Caki2 (cell line): ENCODE results near the gene C1QTNF12. TPM values are rescaled to one million over a fixed set of nuclear protein-coding genes. Genes with fewer than 3 reads are reported as not detected.

Source experiments
- DNase-seq: peaks from one replicate; pipeline ENCODE4 v3.0.0-alpha.2; 2015; ENCODE audit warnings: low read depth
- in situ Hi-C: cut with HindIII; loops from 2 replicates; pipeline ENCODE4 v1.10.0; 2016; ENCODE audit warnings: low sequenced_read_pairs, low pct_unique_long_range_greater_than_20kb, mixed read lengths
- total RNA-seq: library from RNA; depleted of rRNA; stranded (reverse); fragments of >200 nt; shearing (Covaris generic); gene quantifications from 2 replicates; pipeline ENCODE4 v1.2.3, GENCODE V29; 2014; ENCODE audit warnings: low replicate concordance

Gene C1QTNF12
- total RNA-seq, 1 experiment from 2014 or later: not detected

DNA sequence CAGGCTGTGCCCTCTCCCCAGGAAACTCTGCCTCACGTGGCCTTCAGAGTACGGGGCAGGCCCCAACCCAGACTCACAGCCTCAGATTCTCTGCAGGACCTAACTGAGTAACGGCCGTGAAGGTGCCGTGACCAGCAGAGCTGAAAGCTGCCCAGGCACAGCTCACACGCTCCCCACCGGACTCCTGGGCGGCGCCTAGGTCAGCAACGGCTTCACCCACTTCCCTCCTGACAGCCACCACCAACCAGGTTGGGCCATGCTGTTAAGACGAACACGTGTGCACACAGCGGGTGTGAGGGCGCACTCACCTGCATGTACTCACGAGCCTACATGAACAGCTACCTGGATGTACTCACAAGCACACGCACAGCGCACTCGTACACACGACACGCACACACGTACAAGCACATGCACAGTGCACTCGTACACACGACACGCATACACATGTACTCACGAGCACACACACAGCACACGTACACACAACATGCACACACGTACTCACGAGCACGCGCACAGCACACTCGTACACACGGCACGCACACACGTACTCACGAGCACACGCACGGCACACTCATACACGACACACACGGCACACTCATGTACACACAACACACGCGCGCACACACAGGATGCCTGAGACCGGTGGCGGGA lies 23.8 kb downstream of the C1QTNF12 start:
- DNase-seq: no peak
- in situ Hi-C loops: no loop called here

DNA sequence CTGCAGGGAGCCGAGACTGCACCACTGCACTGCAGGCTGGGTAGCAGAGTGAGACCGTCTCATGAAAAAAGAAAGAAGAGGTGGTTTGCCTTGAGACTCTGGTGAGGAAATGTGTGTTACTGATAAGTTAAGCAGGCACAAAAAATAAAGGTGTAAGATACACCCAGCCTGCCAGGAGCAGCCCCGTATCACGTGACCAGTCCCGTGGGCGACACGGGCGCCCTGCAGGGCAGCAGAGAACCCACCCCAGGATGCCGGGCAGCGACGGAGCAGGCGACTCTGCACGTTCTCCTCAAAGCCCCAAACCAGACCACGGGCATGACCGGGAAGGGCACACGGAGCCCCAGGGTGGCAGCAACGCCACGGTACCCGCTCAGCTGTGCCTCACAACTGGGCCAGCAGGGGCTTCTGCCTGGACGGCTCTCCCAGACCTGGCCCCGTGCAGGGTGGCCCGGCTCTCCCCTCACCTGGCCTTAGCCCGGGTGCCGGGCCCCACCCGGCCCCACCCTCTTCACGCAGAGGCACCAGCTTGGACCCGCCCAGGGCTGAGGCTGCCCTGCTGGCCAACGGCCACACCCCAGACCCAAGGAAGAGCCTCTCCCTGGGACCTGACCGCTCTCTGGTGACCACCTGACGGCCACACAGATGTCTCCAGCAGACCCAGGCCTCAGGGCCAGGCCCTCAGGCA lies 24.5 kb downstream of the C1QTNF12 start:
- in situ Hi-C loops: no loop called here
- DNase-seq: no peak

DNA sequence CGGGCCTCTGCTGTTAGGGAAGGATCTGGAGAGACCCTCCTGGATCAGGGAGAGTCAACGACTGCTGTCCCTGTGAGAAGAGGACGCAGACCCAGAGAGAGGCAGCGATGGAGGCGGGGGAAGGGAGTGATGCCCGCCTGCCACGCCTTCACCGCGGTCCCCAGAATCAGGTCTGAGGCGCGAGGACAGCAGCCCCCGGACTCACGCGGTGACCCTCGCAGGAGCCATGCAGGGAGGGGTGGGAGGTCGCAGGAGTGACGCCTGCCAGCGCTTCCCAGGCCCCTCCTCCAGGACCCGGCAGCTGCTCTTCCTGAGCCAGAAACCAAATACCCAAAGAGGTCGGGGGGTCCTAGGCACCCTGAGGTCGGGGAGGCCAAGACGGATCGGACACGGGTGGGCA lies 26.3 kb downstream of the C1QTNF12 start:
- in situ Hi-C loops: no loop called here
- DNase-seq: no peak

DNA sequence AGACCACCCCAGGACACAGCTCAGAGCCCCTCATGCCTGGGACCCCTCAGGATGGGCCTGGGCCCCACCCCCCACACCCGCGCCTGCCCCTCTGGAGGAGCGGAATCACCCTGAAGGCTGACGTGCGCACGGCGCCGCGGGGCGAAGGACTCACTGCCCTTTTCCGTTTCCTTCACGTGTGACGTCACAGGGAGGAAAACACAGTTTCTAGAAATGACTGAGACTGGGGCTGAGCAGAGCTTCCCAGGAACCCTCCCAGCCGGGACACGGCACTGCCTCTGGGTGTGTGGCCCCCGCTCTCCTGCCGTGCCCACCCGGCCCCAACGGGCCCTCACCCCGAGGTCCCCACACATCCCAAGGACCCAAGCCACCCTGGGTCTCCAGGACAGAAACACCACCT lies 27.2 kb downstream of the C1QTNF12 start:
- no peak for DNase-seq
- in situ Hi-C loops: no loop called here

DNA sequence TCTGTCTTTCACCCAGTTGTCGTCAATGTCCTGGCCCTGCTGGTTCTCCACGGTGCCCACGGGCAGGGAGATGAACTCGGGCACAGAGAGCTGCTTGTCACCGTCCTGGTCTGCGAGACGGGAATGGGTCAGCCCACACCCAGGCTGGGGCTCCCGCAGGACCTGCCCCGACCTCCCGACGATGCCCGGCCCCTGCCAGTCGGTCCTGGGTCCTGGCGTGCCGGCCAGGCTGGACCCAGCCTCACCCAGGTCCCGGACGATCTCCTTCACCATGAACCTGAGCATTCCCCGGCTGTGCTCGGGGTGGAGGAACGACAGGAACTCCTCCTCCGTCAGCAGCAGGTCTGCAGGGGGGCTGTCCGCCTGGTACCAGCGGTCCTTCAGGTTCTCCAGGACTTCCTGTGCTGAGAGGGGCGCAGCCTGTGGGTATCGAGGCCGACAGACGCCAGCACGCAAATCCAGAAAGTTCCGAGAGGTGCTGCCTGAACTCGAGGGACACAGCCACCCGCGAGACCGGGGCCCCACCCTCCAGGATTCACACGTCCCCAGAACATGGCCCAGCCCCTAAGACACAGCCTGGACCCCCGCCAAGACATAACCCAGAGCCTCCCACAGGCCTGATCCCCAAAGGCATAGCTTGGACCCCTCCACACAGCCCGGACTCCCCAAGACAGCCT lies 27.9 kb downstream of the C1QTNF12 start:
- in situ Hi-C loops: no loop called here
- DNase-seq: no peak

DNA sequence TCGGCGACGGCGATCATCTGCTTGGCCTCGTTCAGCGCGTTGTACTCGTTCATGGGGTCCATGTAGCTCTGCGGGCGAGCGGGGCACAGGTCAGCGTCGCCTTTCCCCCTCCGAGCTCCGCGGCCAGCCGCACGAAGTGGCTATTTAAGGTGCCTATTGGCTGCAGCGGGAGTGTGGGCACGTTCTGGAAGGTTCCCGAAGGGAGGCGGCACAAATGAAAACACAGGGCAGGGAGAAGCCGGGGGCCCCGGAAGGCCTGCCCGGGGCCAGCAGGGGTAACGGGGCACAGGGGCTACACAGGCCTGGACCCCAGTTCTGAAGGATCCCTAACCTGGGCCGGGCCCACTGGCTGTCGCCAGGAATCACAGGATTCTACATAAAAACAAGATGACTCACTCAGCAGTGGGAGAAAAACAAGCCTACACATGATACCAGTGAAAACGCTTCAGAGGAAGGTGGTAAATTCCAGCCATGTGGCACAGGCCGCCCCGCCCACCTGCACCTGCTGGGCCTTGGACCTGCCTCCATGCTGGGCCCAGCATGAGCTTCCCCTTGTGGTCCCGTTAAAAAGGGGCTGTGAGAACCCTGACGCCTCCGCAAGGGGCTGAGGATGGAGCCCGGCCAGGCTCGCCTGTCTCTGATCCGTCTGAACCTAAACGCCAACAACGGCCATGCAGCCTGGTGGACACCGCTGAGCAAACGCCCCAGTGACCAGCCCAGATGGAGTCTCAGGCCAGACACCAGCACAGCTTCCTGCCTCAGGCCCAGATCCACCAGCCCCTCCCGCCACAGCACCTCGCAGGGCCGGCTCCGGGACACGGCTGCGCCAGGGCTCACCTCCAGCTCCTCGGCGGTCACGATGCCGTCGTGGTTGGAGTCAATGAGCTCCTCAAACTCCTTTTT lies 28.6 kb downstream of the C1QTNF12 start:
- DNase-seq: peak; percentile 36
- in situ Hi-C loops: no loop called here

DNA sequence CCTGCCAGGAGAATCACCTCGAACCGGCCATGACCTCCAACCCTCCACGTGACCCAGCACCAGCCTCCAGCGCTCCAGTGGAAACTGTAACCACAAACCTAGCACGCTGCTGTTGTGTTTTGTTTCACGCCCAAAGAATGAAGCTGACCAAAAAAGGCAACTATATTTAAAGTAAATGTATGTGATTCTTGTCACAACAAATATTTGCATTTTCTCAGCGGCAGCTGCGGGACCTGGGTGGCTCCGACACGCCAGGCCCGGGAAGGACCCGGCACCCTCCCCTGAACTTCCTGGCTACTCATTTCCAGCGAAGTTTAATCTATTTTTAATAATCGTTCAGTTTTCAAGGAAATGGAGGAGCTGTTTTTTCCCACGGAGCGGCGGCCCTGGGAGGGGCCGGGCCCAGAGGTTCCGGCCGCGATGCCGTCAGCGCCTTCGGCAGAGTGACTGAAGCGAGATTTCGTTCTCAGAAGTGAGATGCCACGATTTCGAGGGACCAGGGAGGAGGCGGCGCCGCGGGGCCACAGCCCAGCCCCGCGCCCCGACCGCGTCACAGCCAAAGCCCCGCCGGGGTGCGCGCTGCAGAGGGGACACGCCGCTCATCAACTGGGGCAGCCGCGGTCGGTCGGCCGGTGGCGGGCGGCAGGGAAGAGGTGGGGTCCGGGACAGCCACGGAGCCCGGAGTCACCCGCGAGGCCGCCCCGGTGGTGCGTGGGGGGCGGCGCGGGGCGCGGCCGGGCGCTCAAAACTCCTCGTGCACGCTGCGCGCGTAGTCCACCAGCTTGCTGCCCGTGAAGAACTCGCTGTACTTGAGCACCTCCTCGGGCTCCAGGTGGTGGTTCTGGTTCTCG lies 29.5 kb downstream of the C1QTNF12 start:
- DNase-seq: no peak
- in situ Hi-C loops: no loop called here

DNA sequence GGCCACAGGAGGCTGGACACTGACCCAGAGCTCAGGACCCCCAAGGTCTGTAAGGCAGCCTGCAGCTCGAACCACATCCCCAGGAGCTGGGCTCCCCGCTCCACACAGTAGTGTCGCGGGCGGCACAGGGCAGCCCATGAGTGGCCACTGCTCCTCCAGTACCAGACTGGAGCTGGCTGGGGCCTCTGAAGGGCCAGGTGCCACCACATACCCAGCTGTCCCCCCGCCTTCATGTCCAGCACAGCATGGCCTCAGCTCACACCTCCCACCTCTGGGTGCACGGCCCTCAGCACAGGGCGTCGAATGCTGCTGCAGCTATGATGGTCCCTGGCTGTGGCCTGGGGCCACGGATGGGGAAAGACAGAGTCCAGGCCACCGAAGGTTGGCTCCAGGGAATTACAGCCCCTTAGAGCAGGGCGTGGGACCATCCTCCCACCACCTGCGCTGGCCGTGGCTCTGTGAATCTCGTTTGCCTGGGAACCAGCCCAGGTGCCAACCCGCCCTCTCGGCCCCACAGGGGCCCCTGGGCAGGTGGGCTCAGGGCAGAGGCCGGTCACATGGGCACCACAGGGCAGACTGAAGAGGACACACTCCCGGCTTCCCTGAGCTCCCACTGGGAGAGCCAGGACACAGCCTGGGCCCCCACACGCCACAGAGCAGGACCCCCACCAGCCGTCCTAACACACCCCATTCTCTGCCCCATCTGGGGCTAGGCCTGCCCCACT lies 30.5 kb downstream of the C1QTNF12 start:
- DNase-seq: no peak
- in situ Hi-C loops: no loop called here

DNA sequence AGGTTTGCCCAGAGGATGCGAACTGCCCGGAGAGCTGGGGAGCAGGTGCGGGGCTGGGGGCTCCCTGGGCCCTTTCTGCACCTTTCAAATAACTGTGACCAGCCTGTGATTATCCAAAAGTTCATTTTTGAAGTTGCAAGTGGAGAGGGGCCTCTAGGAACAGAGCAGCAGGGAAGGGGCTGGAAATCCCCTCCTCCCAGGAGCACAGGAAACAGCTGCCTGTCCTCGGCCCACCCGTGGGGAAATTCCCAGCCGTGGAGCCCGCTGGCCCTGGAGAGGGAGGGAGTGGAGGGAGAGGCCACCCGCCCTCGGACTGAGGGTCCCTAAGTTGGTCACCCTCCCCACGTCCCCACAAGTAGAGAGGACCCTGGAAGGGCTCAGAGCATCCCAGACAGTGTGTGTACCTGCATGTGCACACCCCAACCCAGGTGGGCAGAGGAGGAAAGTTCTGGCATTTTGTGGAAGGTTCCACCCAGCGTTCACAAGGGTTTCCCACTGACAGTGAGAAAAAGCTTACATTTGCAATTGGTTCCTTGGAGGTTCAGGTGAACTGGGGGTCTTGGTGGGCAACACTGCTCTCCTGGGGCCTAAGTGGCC lies 31.3 kb downstream of the C1QTNF12 start:
- in situ Hi-C loops: no loop called here
- DNase-seq: no peak

DNA sequence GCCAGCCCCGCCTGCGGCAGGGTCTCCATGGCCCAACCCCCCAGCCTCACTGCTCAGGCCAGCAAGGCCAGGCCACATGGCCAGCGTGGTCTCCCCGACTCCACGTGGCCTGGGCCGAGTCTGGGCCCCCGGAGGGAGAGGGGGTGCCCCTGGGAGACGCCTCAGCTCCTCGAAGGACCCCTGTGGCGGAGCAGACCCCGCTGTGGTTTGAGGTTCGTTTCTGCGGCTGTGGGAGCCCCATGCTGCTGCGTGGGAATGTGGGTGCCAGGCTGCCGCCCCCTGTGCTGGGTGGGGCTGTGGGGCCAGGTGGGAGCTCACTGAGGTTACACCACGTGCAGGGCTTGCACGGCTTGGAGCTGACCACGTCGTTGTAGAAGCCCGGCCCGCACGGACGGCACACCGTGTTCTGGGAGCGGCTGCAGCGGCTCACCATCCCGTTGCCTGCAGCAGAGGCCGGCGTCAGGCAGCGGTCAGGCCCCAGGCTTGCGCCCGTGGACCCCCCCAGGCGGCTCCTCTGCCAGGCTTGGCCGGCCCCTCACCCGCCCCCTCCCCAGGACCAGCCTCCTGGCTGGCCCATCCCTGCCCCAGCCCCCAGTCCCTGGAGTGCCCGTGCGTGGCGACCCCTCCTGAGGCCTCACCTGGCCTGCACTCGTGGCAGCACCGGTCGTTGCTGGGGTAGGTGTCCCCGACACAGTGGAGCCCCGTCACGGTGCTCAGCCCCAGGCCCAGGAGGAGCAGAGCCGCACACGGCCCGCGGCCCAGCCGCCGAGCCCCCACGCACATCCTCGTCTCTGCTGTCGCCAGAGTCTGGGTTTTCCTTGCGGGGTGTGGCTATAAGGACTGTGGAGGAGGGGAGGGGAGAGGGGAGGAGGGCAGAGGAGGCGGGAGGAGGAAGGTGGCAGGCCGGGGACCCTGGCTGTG lies 32.9 kb downstream of the C1QTNF12 start, which contains the start of gene TNFRSF4:
TSS of gene TNFRSF4 (minus strand) at position 809 of the 921 bp plus-strand sequence. CDS start at position 783, 26 bp downstream.
- in situ Hi-C loops: no loop called here
- DNase-seq: no peak

DNA sequence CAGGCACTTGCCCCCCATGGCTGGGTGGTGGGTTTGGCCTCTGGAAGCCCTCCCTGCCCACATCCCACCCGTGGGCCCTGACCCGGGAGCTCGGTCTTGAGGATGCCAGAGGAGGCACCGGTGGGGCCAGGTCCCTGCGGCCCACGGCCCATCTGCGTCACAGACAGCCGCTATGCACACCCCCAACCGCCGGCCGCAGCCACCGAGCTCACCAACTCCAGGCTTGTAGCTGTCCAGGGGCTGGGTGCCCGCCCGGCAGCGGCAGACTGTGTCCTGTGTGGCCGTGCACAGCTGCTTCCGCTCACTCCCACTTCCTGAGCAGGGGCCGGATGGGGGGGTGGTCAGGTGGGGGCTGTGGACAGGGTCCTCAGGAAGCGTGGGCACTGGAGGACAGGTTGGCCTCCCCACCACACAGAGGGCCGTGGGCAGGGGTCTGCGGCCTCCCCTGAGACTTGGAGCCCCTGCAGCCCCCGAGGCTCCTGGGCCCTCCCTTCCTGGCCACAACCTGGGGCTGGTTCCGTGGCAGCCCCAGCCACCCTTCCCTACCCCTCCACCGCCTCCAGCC lies 33.7 kb downstream of the C1QTNF12 start:
- DNase-seq: no peak
- in situ Hi-C loops: no loop called here

DNA sequence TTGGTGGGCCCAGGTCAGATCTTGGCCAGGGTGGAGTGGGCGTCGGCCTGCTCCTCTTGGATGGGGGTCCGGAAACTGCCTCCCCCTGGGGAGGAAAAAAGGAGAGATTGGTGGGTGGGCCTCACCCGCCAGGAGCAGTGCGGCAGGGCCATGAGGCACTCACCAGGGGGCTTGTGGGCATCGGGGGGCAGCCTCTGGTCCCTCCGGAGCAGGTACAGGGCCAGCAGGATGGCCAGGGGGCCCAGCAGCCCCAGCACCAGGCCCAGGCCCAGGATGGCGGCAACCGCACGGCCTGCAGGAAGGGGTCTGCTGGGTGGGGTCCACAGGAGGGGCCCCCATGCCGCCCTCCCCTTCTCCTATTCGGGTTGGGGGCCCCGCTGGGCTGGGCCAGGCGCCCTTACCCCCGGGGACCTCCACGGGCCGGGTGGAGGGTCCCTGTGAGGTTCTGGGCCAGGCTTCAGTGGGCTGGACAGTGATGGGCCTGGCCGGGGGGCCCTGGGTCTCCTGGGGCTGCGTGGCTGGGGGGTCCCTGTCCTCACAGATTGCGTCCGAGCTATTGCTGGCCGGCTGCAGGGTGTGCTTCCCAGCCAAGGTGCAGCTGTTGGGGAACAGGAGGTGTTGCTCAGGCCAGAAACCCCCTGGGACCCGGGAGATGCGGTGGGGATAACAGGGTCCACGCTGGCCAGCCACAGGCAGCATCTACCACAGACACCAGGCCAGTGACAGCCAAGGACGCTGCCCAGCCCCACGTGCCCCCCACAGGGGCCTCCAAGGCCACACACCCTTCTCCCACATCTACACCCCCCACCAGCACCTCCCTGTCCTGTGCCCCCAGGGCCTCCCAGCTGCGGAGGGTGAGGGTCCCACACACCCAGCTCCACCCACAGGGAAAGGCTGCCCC lies 34.7 kb downstream of the C1QTNF12 start:
- DNase-seq: no peak
- in situ Hi-C loops: no loop called here

DNA sequence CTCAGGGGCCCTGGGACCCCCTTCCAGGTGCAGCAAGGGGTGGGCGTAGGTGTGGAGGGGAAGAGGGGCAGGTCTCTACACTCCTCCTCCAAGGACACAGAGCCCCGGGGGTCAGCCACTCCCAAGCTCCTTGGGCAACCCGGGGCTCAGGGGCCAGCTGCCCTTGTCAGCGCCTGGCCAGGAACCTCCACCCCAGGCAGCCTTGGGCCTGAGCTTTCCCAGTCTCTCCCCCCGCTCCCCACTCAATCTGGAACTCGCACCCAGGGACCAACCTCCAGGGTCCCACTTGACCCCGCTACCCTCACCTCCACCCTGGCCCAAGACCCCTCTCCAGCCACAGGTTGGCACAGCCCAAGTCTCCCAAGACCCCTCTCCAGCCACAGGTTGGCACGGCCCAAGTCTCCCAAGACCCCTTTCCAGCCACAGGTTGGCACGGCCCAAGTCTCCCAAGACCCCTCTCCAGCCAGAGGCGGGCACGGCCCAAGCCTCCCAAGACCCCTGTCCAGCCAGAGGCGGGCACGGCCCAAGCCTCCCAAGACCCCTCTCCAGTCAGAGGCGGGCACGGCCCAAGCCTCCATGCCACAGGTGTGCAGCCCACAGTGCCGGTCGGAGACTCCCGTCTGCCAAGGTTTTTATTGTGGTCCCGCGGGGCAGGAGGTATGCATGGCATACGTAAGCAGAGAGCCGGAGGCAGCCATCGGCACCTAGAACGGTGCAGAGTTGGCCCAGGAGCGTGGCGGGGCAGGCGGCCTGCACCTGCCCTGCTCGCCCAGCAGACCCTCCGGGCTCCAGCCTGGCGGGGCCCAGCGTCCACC lies 35.6 kb downstream of the C1QTNF12 start:
- in situ Hi-C loops: no loop called here
- DNase-seq: no peak
